Stimulated activated CD8-positive, alpha-beta memory T cell treated with anti-CD3 and anti-CD28 coated beads, Interleukin-12 subunit alpha, Interleukin-12 subunit beta, amount 100 ng/mL, for 4 hours (primary cell): ENCODE data around the gene TIAM2.
"Not testable (repeated sequence)": the region's sequence is repeated elsewhere in the genome, so short reads cannot be mapped to it uniquely, and the experiment has no call there.

ENCODE experiments used
- DNase-seq: peaks from one replicate; pipeline ENCODE4 v3.0.0-alpha.2; 2020; ENCODE audit warnings: low read depth

TIAM2 gene

DNA sequence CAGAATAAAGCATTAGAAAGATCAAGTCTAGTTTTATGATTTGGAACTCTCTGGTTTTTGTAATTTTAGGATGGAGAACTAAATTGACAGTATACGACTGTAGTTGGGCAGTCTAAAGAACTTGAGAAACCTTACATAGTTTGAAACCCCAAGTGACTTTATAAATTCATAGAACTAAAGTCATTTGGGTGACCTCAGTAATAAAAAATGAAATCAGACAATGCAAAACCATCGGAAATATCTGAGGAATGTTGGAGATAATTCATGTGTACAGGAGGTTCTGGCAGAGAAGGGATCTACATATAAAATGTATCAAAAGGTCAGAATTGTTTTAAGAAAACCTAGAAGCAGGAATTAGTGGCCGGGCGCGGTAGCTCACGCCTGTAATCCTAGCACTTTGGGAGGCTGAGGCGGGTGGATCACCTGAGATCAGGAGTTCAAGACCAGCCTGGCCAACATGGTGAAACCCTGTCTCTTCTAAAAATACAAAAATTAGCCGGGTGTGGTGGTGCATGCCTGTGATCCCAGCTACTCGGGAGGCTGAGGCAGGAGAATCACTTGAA is 108.0 kb downstream of the TIAM2 start:
- not testable (repeated sequence) for DNase-seq

DNA sequence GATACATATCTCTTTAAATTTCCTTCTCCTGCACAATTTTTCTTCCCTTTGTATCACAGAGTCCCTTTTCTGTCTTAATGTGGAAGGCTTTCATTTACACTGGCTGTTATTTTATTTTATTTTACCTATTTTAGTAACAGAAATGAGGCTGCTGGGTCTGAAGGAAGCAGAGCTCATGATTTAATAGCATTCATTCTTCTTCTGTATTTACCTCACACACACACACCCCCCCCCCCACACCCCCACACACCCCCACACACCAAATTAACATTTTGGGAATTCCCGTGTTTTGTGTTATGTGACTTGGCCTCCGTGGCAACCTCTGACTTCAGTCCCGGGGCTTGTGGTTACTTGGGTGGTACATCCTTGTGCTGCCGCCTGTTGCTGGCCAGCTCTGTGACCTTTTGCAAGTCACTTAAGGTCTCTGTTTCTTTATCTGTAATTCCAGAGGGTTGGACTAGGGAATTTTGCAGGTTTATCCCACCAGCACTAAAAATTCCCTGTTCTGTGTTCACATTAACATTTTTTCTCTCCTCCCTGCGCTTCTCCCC is 108.8 kb downstream of the TIAM2 start:
- DNase-seq: peak; percentile 6

DNA sequence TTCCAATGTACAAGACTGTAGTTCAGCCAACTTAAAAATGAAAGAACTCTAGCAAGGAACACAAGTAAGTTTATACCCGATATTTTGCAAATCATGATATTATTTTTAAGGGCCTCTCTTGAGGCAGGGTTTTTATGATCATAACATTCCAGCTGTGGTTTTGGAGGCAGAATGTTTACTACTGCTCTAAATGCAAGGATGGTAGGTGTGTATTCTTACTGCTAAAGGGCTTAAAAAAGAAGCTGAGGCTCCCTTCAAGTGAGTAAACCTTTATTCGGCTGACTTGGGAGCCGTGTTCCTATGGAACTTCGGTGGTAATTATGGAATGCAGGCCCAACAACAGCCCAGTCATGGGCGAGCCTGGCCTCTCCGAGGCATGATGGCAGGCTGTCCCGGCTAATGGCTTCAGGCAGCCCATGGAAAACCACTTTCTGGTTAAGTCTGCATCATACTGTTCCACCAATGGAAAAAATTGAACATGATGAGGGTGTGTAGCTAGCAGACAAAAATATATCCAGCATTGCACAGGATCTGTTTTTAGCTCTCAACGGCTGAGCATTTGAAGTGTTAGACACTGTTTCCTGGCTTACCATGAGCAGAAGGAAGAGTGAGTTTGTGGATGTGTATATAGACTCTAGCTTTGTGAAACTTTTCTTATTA is 111.5 kb downstream of the TIAM2 start:
- no peak for DNase-seq

- DNase-seq: no peak
Observed at GRCh38 chr6:155107432-155108069, 112.4 kb downstream of the TIAM2 start.

DNA sequence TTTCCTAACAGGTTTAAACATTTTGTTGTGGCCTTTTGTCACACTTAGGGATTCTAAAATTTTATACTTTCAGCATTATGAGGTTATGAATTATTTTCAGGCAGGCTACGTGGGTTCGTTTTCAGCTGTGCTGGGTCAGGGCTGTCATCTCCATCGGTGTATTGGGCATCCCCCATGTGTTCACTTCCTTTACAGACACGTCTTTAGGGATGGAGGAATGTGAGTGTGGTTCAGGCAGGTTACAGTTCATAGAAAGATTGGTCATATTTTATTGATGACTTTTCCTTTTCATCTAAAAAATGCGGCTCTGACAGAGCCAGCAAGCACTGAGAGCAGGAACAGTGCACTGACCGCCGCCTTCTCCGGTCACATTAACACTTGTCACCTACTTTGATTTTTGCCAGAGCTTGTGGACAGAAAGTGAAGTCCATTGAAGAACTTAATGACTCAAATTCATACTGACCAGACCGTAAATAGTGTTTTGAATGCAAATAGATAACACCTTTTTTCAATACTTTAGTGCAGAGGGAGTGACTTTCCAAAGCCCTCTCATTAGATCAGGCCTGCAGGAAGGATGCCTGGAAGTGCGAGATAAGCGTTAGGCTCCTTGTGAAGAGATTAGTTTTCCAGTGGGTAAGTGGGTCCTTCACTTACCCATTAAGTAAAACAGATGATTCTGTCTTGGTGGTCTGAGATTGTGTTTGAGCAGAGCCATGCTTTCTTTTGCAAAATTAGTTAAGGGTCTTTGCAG is 113.1 kb downstream of the TIAM2 start:
- DNase-seq: no peak

- DNase-seq: no peak
Observed at GRCh38 chr6:155110721-155111120, 115.6 kb downstream of the TIAM2 start.

GRCh38 chr6:155112757-155113156 is 117.6 kb downstream of the TIAM2 start:
- no peak for DNase-seq

DNA sequence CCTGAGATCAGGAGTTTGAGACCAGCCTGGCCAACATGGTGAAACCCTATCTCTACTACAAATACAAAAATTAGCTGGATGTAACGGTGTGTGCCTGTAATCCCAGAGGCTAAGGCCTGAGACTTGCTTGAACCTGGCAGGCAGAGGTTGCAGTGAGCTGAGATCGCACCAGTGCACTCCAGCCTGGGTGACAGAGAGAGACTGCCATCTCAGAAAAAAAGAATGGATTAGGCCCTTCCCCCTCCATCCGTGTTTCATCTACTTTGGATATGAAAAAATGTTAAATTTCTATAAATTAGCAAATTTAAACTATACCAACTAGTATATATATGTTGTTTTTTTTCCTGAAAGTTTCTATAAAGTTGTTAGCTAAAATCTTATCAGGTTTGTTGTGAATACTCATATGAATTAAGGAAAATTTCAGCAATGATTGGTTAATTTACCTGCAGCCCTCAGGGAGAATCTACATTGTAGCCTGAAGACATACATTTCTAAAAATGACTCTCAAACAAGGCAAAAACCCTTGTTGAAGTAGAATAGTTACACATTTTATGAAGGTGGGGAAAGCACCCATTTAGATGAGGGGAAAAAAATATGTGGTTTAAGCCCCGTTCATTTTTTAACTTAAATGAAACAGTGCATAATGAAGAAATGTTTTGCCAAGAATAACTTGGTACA is 120.9 kb downstream of the TIAM2 start:
- no peak for DNase-seq

- no peak for DNase-seq
Observed at GRCh38 chr6:155116571-155116910, 121.4 kb downstream of the TIAM2 start.

- no peak for DNase-seq
Observed at GRCh38 chr6:155117256-155117655, 122.1 kb downstream of the TIAM2 start.

DNA sequence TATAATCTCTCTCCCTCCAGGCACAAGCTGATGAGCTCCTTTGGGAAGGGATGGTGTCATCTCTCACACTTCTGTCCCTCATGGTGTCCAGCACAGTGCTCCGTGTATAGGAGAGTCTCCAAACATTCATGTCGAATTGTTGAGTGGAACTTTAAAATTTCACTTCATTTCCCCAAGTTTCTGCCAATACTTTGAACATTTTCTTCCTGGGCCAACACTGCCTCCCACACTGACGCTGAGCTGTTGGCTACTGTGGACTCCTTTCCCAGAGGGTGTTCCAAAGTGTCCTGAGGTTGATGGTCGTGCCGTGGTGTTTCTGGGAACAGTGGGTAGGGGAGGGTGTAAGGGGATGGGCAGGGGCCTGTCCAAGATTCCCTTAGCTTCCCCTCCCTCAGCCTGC is 122.7 kb downstream of the TIAM2 start:
- no peak for DNase-seq

GRCh38 chr6:155119201-155119600 is 124.1 kb downstream of the TIAM2 start:
- not testable (repeated sequence) for DNase-seq

DNA sequence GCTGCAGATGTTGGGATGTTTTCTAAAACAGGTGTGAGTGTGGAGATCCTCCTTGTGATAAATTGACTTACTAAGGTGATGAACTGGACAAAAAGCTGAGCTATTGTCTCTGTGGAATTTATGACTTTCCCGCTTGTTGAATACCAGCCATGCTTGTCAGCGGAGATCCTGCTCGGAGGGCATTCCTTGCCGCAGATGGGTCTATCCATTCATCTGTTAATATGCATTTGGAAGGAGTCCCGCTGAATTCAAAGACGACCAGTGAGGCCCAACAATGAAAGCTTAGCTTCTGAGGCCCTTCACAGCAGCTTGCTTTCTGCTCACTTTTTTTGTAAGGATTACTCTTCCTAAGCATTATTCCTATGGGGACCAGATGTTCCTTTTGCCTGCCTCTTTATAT is 124.9 kb downstream of the TIAM2 start:
- no peak for DNase-seq

DNA sequence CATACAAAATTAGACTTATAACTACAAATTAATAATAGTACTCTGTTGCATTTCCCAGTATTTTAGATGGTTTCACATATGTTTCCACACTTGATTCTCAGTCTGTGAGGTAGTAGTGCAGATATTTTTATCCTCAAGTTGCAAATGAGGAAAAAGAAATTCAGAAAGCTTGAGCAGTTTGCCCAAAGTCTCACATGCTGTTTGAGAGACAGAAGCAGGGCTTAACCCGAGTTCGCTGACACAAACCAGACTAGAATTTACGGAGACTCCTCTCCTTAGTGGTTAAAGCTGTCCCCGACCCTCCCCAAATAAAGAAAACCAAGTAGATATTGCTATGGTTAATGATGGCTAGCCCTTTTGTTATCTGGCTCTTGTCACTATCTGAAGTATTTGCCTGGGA is 126.2 kb downstream of the TIAM2 start:
- DNase-seq: no peak

DNA sequence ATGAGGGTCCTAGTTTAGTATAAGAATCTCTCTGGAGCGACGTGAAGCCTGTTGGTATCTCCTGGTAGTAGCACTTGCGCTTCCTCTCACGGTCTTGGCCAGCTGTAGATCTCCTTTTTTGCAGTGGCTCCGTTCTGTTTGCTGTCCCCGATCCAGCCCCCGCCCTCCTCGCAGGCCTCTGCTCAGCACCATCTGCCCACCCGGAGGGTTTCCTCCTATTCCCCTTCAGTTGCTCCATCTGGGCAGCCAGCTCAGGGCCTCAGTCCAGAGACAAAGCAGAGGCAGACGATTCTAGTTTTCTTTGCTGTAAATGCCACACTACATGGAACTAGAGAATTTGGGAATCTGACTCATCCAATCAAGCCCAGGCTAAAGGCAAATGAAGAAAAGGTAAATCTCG is 126.6 kb downstream of the TIAM2 start:
- no peak for DNase-seq

- DNase-seq: no peak
Observed at GRCh38 chr6:155122199-155122950, 127.3 kb downstream of the TIAM2 start.

GRCh38 chr6:155123520-155123919 is 128.4 kb downstream of the TIAM2 start:
- DNase-seq: no peak

DNA sequence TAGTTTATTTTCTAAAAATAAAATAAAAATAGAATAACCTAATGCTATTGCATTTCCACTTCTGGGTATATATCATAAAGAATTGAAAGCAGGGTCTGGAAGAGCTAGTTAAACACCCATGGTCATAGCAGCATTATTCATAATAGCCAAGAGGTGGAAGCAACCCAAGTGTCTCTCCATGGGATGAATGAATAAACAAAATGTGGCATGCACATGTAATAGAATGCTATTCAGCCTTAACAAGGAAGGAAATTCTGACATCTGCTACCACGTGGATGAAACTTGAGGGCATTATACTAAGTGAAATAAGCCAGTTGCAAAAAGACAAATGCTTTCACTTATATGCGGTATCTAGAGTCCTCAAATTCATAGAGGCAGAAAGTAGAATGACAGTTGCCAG is 130.8 kb downstream of the TIAM2 start:
- DNase-seq: no peak

DNA sequence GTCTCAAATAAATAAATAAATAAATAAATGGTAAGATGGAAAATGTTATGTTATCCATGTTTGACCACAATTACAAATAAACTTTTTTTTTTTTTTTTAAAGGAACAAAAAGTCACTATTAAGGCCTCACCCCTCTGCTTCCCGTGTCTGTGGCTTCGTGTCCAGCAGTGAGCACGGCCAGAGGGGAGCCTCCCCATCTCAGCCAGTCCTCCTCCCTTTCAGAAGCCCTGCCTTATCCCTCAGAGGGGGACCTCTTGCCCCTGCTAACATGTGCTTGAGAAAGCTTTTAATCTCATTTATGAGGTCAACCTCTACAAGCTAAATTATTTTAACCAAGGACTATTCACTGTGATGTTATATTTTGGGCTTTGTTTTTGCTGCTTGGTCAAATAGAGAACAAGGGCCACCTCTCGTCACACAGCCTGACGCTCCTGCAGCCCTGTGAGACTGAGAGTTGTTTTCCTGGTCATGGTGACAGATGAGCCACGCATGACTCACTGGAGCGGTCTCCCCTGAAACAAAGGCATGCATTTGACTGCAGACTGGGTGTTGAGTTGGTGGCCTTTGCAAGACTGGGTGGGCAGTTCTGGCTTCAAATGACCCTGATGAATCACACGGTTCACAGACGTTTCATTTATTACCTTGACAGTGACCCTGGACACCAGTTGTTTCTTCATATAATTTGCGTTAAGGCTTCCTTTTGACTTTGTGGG is 131.8 kb downstream of the TIAM2 start:
- DNase-seq: peak; percentile 1

DNA sequence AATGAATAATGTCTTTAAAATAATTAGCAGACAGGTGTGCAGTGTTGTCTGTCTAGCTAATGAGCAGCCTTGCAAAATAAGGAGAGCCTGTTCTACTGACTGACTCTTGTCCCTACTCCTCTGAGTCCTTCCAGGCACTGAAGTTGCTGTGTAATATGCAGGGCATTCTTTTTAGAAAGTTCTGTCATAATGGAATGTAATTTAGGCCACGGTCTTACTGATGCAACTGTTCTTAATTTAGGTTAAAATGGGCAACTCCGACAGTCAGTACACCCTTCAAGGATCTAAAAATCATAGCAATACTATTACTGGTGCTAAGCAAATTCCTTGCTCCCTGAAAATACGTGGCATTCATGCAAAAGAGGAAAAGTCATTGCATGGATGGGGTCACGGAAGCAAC is 133.9 kb downstream of the TIAM2 start:
- no peak for DNase-seq

DNA sequence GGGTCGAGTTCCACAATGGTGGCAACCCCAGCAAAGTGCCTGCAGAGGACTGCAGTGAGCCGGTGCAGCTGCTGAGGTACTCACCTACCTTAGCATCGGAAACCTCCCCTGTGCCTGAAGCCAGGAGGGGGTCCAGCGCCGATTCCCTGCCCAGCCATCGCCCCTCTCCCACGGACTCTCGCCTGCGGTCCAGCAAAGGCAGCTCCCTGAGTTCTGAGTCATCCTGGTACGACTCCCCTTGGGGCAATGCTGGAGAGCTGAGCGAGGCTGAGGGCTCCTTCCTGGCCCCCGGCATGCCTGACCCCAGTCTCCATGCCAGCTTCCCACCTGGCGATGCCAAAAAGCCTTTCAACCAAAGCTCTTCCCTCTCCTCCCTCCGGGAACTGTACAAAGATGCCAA is 134.6 kb downstream of the TIAM2 start:
- no peak for DNase-seq
